ENCODE data around the gene ARHGAP20.

The ARHGAP20 gene

GRCh38 chr11:110614031-110614430 lies 98.2 kb downstream of the ARHGAP20 start:
- DNase-seq (ENCODE audit: low read depth): no peak

- DNase-seq (ENCODE audit: low read depth): peak; percentile 55
Observed at GRCh38 chr11:110613197-110613918, 98.9 kb downstream of the ARHGAP20 start.

DNA sequence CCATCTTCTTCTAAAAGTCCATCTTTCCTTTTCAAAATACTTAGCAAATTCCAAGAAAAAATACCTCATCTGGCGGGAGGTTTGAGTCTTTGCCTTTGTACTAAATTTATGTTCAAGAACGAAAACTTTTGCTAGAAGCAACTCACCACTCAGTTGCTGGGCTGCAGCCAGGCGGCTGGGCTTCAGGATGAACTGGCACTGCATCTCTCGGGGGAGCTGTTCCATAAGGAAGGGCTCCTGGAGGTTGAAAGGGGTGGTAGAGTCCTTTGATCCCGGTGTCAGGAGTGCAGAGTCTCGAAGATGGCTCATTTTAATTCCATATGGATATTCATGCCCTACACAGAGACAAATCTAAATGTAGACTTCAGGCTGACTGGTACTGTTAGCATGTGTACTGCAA lies 105.8 kb downstream of the ARHGAP20 start:
- no peak for DNase-seq (ENCODE audit: low read depth)

- no peak for DNase-seq (ENCODE audit: low read depth)
Observed at GRCh38 chr11:110601936-110602335, 110.3 kb downstream of the ARHGAP20 start.

DNA sequence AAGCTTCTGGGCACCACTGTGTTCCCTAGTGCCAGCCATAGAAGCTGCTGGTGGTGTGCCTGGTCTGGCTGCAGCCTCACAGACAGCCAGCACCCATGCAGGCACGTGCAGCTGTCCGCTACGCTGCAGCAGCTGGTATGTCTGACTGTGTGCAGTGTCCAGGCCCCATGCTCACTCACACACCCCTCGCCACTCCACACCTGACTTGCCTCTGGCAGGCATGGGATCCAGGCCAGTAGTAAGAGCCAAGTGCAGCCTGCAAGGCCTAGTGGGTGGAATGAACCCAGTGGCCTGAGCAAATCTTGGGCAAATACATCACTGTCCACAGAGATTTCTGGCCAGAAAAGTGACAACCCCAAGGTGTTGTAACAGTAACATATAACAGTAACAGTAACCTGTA lies 111.9 kb downstream of the ARHGAP20 start:
- no peak for DNase-seq (ENCODE audit: low read depth)

GRCh38 chr11:110599207-110599606 lies 113.0 kb downstream of the ARHGAP20 start:
- no peak for DNase-seq (ENCODE audit: low read depth)

DNA sequence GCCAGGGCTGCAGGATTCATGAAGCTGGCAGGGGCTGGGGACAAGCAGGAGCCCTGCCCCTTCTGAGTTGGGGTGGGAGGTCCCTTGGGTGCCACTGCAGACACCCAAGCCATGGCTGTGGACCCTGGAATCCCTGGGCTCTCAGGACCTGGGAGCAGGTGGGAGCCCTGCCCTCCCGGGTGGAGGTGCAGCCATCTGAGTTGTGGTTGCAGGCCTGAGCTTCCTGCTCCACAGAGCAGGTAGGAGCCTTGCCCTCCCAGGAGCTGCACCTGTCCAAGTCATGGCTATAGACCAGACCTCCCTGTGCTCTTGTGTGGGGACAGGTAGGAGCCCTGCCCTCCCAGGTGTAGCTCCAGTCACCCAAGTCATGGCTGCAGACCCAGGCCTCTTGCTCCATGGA lies 113.5 kb downstream of the ARHGAP20 start:
- DNase-seq (ENCODE audit: low read depth): no peak

DNA sequence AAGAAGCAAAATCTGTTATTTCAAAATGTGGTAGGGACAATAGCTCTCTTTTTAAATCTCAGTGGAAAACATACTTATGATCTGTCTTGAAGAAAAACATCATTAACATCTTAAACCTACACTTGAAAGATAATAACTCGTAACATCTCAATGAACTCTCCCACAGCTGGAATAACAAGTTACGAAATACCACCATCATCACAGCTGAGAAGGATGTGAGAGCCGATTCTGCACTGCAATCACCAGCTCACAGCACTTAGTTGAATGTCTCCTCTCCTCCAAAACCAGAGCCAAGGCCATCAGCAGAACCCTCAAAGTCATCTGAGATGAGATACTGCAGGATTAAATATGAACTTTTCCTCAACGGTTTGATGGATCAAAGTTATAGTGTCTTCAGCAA lies 124.3 kb downstream of the ARHGAP20 start:
- no peak for DNase-seq (ENCODE audit: low read depth)

GRCh38 chr11:110587129-110587528 lies 125.1 kb downstream of the ARHGAP20 start:
- DNase-seq (ENCODE audit: low read depth): no peak

DNA sequence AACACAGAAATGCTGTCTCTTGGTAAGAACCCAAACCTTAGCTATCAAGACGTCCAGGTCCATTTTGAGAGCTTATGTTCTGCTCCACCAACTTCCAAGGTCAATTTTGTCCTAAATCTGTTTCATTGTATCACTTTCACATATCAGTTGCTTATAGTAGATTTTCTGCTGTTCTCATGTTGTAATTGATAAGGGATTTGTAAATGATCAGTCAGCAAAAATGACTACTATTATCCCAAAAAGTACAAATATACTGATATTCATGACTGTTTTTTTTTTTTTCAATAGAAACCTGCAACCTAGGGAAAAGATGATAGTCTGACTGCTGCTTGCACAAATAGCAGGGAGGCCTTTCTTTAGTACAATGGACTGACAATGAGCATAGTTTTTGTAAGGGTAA lies 128.1 kb downstream of the ARHGAP20 start:
- DNase-seq (ENCODE audit: low read depth): no peak

GRCh38 chr11:110582728-110583432 lies 129.4 kb downstream of the ARHGAP20 start:
- DNase-seq (ENCODE audit: low read depth): no peak

GRCh38 chr11:110580571-110580970 lies 131.7 kb downstream of the ARHGAP20 start:
- DNase-seq (ENCODE audit: low read depth): no peak

- no peak for DNase-seq (ENCODE audit: low read depth)
Observed at GRCh38 chr11:110573411-110573810, 138.8 kb downstream of the ARHGAP20 start.

- DNase-seq (ENCODE audit: low read depth): peak; percentile 3
Observed at GRCh38 chr11:110571081-110571720, 141.0 kb downstream of the ARHGAP20 start.

DNA sequence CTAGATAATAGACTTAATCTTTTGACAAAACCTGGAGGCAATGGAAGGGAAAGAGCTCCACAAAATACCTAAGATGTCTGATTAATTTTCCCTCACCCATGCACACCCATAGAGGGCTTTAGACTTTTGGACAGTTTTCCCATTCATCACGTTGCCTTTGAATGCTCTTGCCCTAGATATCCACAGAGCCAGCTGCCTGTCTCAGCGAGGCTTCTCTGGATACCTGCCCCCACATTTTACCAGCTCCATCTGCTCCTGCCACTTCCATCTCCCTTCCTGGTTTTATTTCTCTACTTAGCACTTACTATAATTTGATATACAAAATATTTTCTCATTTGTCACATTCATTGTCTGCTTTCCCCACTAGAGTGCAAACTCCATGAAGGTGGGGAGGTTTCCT lies 145.7 kb downstream of the ARHGAP20 start:
- no peak for DNase-seq (ENCODE audit: low read depth)

- DNase-seq (ENCODE audit: low read depth): peak; percentile 23
Observed at GRCh38 chr11:110565357-110566336, 146.6 kb downstream of the ARHGAP20 start.

GRCh38 chr11:110564676-110565356 lies 147.4 kb downstream of the ARHGAP20 start:
- DNase-seq (ENCODE audit: low read depth): no peak

DNA sequence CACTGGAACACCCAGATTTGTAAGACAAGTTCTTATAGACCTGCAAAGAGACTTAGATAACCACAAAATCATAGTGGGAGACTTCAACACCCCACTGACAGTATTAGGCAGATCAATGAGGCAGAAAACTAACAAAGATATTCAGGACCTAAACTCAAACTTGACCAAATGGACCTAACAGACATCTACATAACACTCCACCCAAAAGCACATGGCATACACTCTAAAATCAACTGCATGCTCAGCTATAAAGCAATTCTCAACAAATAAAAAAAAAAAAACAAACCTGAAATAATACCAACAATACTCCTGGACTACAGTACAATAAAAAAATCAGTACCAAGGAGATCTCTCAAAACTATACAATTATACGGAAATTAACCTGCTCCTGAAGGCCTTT lies 167.5 kb downstream of the ARHGAP20 start:
- no peak for DNase-seq (ENCODE audit: low read depth)

DNA sequence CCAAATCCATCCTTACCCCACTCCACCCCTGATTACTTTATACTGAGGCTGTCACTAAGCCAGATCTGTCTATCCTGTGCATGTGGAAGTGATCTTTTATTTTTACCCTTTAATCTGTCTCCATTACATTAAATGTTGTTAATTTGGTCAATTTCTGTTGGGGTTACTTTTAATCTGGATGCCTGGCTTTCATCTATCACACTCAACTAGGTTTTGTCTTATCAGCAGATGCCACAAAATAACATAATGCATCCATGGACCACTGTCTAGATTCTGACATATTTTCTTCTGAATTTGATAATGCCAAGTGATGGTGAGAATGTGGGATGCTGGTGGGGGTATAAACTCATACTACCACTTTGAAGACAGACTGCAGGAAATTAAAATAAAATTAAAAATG lies 174.1 kb downstream of the ARHGAP20 start:
- no peak for DNase-seq (ENCODE audit: low read depth)

DNA sequence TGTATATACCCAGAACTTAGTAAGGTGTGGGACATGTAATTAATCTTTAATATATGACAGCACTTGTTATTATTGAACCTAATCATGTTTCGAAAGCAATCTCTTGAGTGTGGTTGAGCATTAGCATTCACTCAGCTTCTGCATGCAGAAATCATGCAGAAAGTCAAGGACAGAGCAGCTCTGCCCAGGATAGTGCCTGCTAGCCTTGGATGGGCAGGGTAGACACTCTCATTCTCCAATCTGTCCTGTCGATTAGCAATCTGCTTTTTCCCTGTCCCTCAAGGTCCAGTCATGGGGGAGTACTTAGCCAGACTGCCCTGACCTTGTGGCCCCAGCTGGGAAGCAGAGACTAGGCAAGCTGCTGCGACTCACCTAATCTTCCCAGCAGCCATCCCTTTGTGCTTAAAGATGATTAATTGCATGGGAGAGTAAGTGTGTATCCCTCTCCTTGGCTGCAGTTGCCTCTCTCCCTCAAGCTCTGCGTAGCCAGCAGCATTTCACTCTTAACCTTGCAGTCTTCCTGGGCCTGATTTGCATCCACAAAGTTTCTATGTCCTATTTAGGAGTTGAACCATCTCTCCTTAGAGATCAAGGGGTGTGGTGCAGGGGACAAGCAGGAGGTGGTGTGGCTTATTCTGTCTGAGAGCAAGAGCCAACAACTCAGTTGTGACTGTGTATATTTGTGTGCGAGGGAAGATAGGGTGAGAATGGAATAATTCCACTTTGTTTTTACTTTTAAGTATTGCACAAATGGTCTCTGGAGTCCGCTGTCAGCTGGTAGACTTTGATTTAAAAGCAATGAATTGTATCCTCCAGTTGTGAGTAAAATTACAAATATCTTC lies 181.1 kb downstream of the ARHGAP20 start:
- DNase-seq (ENCODE audit: low read depth): no peak

Measured in fibroblast of gingiva (primary cell).